Mesendoderm (in vitro differentiated cells): ENCODE results near the gene NID1.

ENCODE experiments used
- DNase-seq: peaks from one replicate; pipeline ENCODE4 v3.0.0; 2013
- H2AK5ac ChIP-seq: 2 replicates; pipeline ENCODE4 v1.6.1; 2013; ENCODE audit warnings: low read length, inconsistent platforms
- H2BK120ac ChIP-seq: 2 replicates; pipeline ENCODE4 v1.6.1; 2013; ENCODE audit warnings: low read depth, mild to moderate bottlenecking, low read length, moderate library complexity, mixed read lengths
- H2BK15ac ChIP-seq: replicated peaks from 2 replicates; pipeline ENCODE4 v1.6.1; 2013; ENCODE audit warnings: low read depth, mild to moderate bottlenecking, moderate library complexity
- H2BK5ac ChIP-seq: 2 replicates; pipeline ENCODE4 v1.6.1; 2013; ENCODE audit warnings: low read length, inconsistent platforms
- H3K18ac ChIP-seq: 2 replicates; pipeline ENCODE4 v1.6.1; 2013; ENCODE audit warnings: mild to moderate bottlenecking, low read length, mixed read lengths
- H3K23ac ChIP-seq: one replicate; pipeline ENCODE4 v1.6.1; 2013; ENCODE audit warnings: low read length
- H3K27ac ChIP-seq: 2 replicates; pipeline ENCODE4 v1.5.1; 2013; ENCODE audit warnings: low read depth, mild to moderate bottlenecking, inconsistent platforms, low read length, moderate library complexity
- H3K27me3 ChIP-seq: 2 replicates; pipeline ENCODE4 v1.6.1; 2013; ENCODE audit warnings: low read length, control low read depth, mild to moderate bottlenecking, inconsistent platforms; ENCODE audit not compliant: insufficient read depth, poor library complexity
- H3K36me3 ChIP-seq: 2 replicates; pipeline ENCODE4 v1.6.1; 2013; ENCODE audit warnings: low read length, inconsistent platforms; ENCODE audit not compliant: control insufficient read depth, insufficient read depth
- H3K4ac ChIP-seq: one replicate; pipeline ENCODE4 v1.6.1; 2013; ENCODE audit warnings: low read depth, mild to moderate bottlenecking, low read length, moderate library complexity
- H3K4me1 ChIP-seq: 2 replicates; pipeline ENCODE4 v1.6.1; 2013; ENCODE audit warnings: low read depth, low read length, inconsistent platforms; ENCODE audit not compliant: control insufficient read depth
- H3K4me2 ChIP-seq: 2 replicates; pipeline ENCODE4 v1.6.1; 2013; ENCODE audit warnings: low read length
- H3K4me3 ChIP-seq: 2 replicates; pipeline ENCODE4 v1.5.1; 2013; ENCODE audit warnings: mild to moderate bottlenecking, low read length
- H3K56ac ChIP-seq: one replicate; pipeline ENCODE4 v1.6.1; 2013; ENCODE audit warnings: low read length
- H3K79me1 ChIP-seq: 2 replicates; pipeline ENCODE4 v1.6.1; 2013; ENCODE audit warnings: low read length, inconsistent platforms
- H3K79me2 ChIP-seq: 2 replicates; pipeline ENCODE4 v1.6.1; 2013; ENCODE audit warnings: mild to moderate bottlenecking, low read length; ENCODE audit not compliant: control insufficient read depth, insufficient read depth
- H3K9ac ChIP-seq: 2 replicates; pipeline ENCODE4 v1.6.1; 2013; ENCODE audit warnings: low read length, inconsistent platforms
- H4K5ac ChIP-seq: one replicate; pipeline ENCODE4 v1.6.1; 2013; ENCODE audit warnings: low read length
- H4K8ac ChIP-seq: one replicate; pipeline ENCODE4 v1.6.1; 2013; ENCODE audit warnings: low read depth, mild to moderate bottlenecking, control low read depth, low read length, moderate library complexity
- WGBS: extraction: QIAGEN DNeasy Blood & Tissue Kit; methylation state at CpG from one replicate; pipeline ENCODE4 v1.1.7; 2013; ENCODE audit warnings: low lambda C conversion rate, missing lambda C conversion rate; ENCODE audit not compliant: insufficient coverage; ENCODE audit errors: extremely low coverage; 5-methylcytosine and 5-hydroxymethylcytosine counted together

Gene NID1

GRCh38 chr1:235948774-235949427 is 116.0 kb downstream of the NID1 start:
- Histone ChIP-seq H3K4ac (no peak overlapping the region), H3K27me3 (no peaks in the 10 kb centered on the region), H3K79me2 (no peaks in the 10 kb centered on the region), H2BK120ac (no peak overlapping the region), H2AK5ac (no peak overlapping the region), H3K18ac (no peak overlapping the region), H3K4me1 (peaks cover 4% of the 10 kb centered on the region), H3K36me3 (no peaks in the 10 kb centered on the region), H3K4me3 (no peak overlapping the region), H3K79me1 (no peaks in the 10 kb centered on the region), H3K27ac (no peak overlapping the region), H3K4me2 (no peak overlapping the region), H2BK5ac (no peak overlapping the region), H4K5ac (no peak overlapping the region), H3K56ac (no peak overlapping the region), H3K23ac (no peak overlapping the region), H3K9ac (no peak overlapping the region), H4K8ac (no peak overlapping the region), H2BK15ac (no peak overlapping the region)
- no peak for DNase-seq
- WGBS = no CpG with 5 or more reads among the region's 4 CpGs

- Histone ChIP-seq H3K4ac (no peak overlapping the region), H2AK5ac (no peak overlapping the region), H2BK5ac (no peak overlapping the region), H4K8ac (no peak overlapping the region), H3K79me2 (no peaks in the 10 kb centered on the region), H3K4me2 (no peak overlapping the region), H3K4me3 (no peak overlapping the region), H3K23ac (no peak overlapping the region), H2BK120ac (no peak overlapping the region), H4K5ac (no peak overlapping the region), H3K4me1 (peaks cover 4% of the 10 kb centered on the region), H3K79me1 (no peaks in the 10 kb centered on the region), H3K36me3 (no peaks in the 10 kb centered on the region), H3K56ac (no peak overlapping the region), H3K18ac (no peak overlapping the region), H3K9ac (no peak overlapping the region), H3K27ac (no peak overlapping the region), H2BK15ac (no peak overlapping the region), H3K27me3 (no peaks in the 10 kb centered on the region)
- no peak for DNase-seq
- WGBS = no CpG with 5 or more reads among the region's 7 CpGs
Observed at GRCh38 chr1:235947989-235948388, 116.9 kb downstream of the NID1 start.

- DNase-seq = no peak
- Histone ChIP-seq H3K4me1 (peaks cover 8% of the 10 kb centered on the region), H3K18ac (no peak overlapping the region), H2AK5ac (no peak overlapping the region), H3K4me2 (no peak overlapping the region), H3K4ac (no peak overlapping the region), H3K23ac (no peak overlapping the region), H3K79me2 (no peaks in the 10 kb centered on the region), H3K79me1 (no peaks in the 10 kb centered on the region), H3K27me3 (no peaks in the 10 kb centered on the region), H4K8ac (no peak overlapping the region), H2BK15ac (no peak overlapping the region), H3K27ac (no peak overlapping the region), H3K9ac (no peak overlapping the region), H3K56ac (peak overlapping the region; percentile 25), H3K4me3 (no peak overlapping the region), H2BK120ac (no peak overlapping the region), H2BK5ac (no peak overlapping the region), H3K36me3 (no peaks in the 10 kb centered on the region), H4K5ac (no peak overlapping the region)
- WGBS = no CpG with 5 or more reads among the region's 5 CpGs
Observed at GRCh38 chr1:235946571-235946981, 118.3 kb downstream of the NID1 start.

GRCh38 chr1:235945775-235946570 is 118.9 kb downstream of the NID1 start:
- Histone ChIP-seq H3K4me1 (peaks cover 8% of the 10 kb centered on the region), H2AK5ac (no peak overlapping the region), H3K79me1 (no peaks in the 10 kb centered on the region), H3K79me2 (no peaks in the 10 kb centered on the region), H3K9ac (no peak overlapping the region), H3K4me3 (no peak overlapping the region), H3K27me3 (no peaks in the 10 kb centered on the region), H3K23ac (no peak overlapping the region), H4K5ac (no peak overlapping the region), H3K36me3 (no peaks in the 10 kb centered on the region), H3K18ac (no peak overlapping the region), H2BK5ac (no peak overlapping the region), H3K27ac (no peak overlapping the region), H3K56ac (peak overlapping the region; percentile 25), H4K8ac (no peak overlapping the region), H3K4ac (no peak overlapping the region), H2BK15ac (no peak overlapping the region), H3K4me2 (no peak overlapping the region), H2BK120ac (no peak overlapping the region)
- no peak for DNase-seq
- no CpG with 5 or more reads among the region's 15 CpGs for WGBS

GRCh38 chr1:235943581-235944114 is 121.2 kb downstream of the NID1 start:
- no peak overlapping the region for H2BK120ac ChIP-seq
- H2BK15ac ChIP-seq = no peak overlapping the region
- H4K8ac ChIP-seq = no peak overlapping the region
- H4K5ac ChIP-seq = no peak overlapping the region
- peak overlapping the region; percentile 11 for H3K56ac ChIP-seq
- H3K4me2 ChIP-seq = no peak overlapping the region
- WGBS = no CpG with 5 or more reads among the region's 9 CpGs
- peaks cover 8% of the 10 kb centered on the region for H3K4me1 ChIP-seq
- H3K23ac ChIP-seq = no peak overlapping the region
- H3K27ac ChIP-seq = no peak overlapping the region
- H2AK5ac ChIP-seq = peak overlapping the region; percentile 88
- no peaks in the 10 kb centered on the region for H3K79me2 ChIP-seq
- peak overlapping the region; percentile 25 for H2BK5ac ChIP-seq
- H3K9ac ChIP-seq = no peak overlapping the region
- no peak overlapping the region for H3K4me3 ChIP-seq
- H3K79me1 ChIP-seq = no peaks in the 10 kb centered on the region
- no peak for DNase-seq
- no peak overlapping the region for H3K4ac ChIP-seq
- no peaks in the 10 kb centered on the region for H3K36me3 ChIP-seq
- no peaks in the 10 kb centered on the region for H3K27me3 ChIP-seq
- no peak overlapping the region for H3K18ac ChIP-seq
